H9 (cell line): ENCODE measurements around the gene CD300LG. TPM values are rescaled to one million over a fixed set of nuclear protein-coding genes. Genes with fewer than 3 reads are reported as not detected.

Experiments
- DNase-seq: peaks from one replicate; pipeline ENCODE4 v3.0.0-alpha.2; 2017
- H2AFZ ChIP-seq: one replicate; pipeline ENCODE4 v1.6.1; 2013; ENCODE audit warnings: mild to moderate bottlenecking, low read length, control low read depth, moderate library complexity
- H2AK5ac ChIP-seq: 2 replicates; pipeline ENCODE4 v1.6.1; 2013; ENCODE audit warnings: low read length, control low read depth, mixed read lengths; ENCODE audit not compliant: insufficient read length
- H2BK120ac ChIP-seq: one replicate; pipeline ENCODE4 v1.6.1; 2013; ENCODE audit warnings: low read depth, mild to moderate bottlenecking, low read length, control low read depth, inconsistent platforms; ENCODE audit not compliant: poor library complexity, severe bottlenecking
- H2BK12ac ChIP-seq: 2 replicates; pipeline ENCODE4 v1.6.1; 2013; ENCODE audit warnings: low read length, control low read depth, mixed read lengths, low read depth; ENCODE audit not compliant: insufficient read length
- H2BK15ac ChIP-seq: 2 replicates; pipeline ENCODE4 v1.6.1; 2013; ENCODE audit warnings: low read depth, low read length, control low read depth
- H2BK20ac ChIP-seq: one replicate; pipeline ENCODE4 v1.6.1; 2013; ENCODE audit warnings: low read depth, mild to moderate bottlenecking, low read length, control low read depth, inconsistent platforms; ENCODE audit not compliant: poor library complexity, severe bottlenecking
- H2BK5ac ChIP-seq: 2 replicates; pipeline ENCODE4 v1.6.1; 2013; ENCODE audit warnings: low read length, control low read depth, mixed read lengths; ENCODE audit not compliant: insufficient read length
- H3K14ac ChIP-seq: 2 replicates; pipeline ENCODE4 v1.6.1; 2013; ENCODE audit warnings: low read length, control low read depth; ENCODE audit not compliant: insufficient read depth
- H3K18ac ChIP-seq: 2 replicates; pipeline ENCODE4 v1.6.1; 2013; ENCODE audit warnings: low read depth, mild to moderate bottlenecking, mixed read lengths, low read length, control low read depth; ENCODE audit not compliant: insufficient read length
- H3K23ac ChIP-seq: 2 replicates; pipeline ENCODE4 v1.6.1; 2013; ENCODE audit warnings: low read length, control low read depth, mixed read lengths, low read depth; ENCODE audit not compliant: insufficient read length
- H3K23me2 ChIP-seq: 2 replicates; pipeline ENCODE4 v1.6.1; 2013; ENCODE audit warnings: low read depth, mild to moderate bottlenecking, mixed read lengths, low read length, control low read depth; ENCODE audit not compliant: insufficient read length, poor library complexity, severe bottlenecking
- H3K27ac ChIP-seq: 2 replicates; pipeline ENCODE4 v1.5.1; 2013; ENCODE audit warnings: low read length, control low read depth, mixed read lengths, low read depth; ENCODE audit not compliant: insufficient read length
- H3K27me3 ChIP-seq: 2 replicates; pipeline ENCODE4 v1.6.1; 2013; ENCODE audit warnings: low read length, control low read depth, inconsistent platforms; ENCODE audit not compliant: insufficient read depth
- H3K4ac ChIP-seq: 2 replicates; pipeline ENCODE4 v1.6.1; 2013; ENCODE audit warnings: low read depth, mild to moderate bottlenecking, control low read depth, inconsistent platforms, low read length, moderate library complexity
- H3K4me1 ChIP-seq: 2 replicates; pipeline ENCODE4 v1.6.1; 2013; ENCODE audit warnings: low read length, control low read depth, inconsistent platforms; ENCODE audit not compliant: insufficient read depth
- H3K4me2 ChIP-seq: 2 replicates; pipeline ENCODE4 v1.6.1; 2013; ENCODE audit warnings: low read length, control low read depth, mixed read lengths; ENCODE audit not compliant: insufficient read length, insufficient read depth
- H3K56ac ChIP-seq: 2 replicates; pipeline ENCODE4 v1.6.1; 2013; ENCODE audit warnings: low read depth, mild to moderate bottlenecking, mixed read lengths, low read length, control low read depth; ENCODE audit not compliant: insufficient read length
- H3K79me1 ChIP-seq: 2 replicates; pipeline ENCODE4 v1.6.1; 2013; ENCODE audit warnings: low read depth, mild to moderate bottlenecking, moderate library complexity, low read length, control low read depth, inconsistent platforms; ENCODE audit not compliant: insufficient read depth, poor library complexity, severe bottlenecking
- H3K79me2 ChIP-seq: 2 replicates; pipeline ENCODE4 v1.6.1; 2013; ENCODE audit warnings: low read length, control low read depth, inconsistent platforms; ENCODE audit not compliant: insufficient read depth
- H3K9ac ChIP-seq: 2 replicates; pipeline ENCODE4 v1.6.1; 2013; ENCODE audit warnings: low read length, control low read depth, mixed read lengths; ENCODE audit not compliant: insufficient read length; ENCODE audit errors: extremely low read depth
- H3K9me3 ChIP-seq: one replicate; pipeline ENCODE4 v1.6.1; 2013; ENCODE audit warnings: low read depth, low read length, inconsistent platforms; ENCODE audit not compliant: control insufficient read depth
- H3T11ph ChIP-seq: one replicate; pipeline ENCODE4 v1.6.1; 2013; ENCODE audit warnings: mild to moderate bottlenecking, low read length, control low read depth, inconsistent platforms
- H4K20me1 ChIP-seq: one replicate; pipeline ENCODE4 v1.6.1; 2013; ENCODE audit not compliant: control insufficient read depth, insufficient read length, insufficient read depth
- H4K5ac ChIP-seq: 2 replicates; pipeline ENCODE4 v1.6.1; 2013; ENCODE audit warnings: low read depth, mild to moderate bottlenecking, mixed read lengths, low read length, control low read depth; ENCODE audit not compliant: insufficient read length
- H4K8ac ChIP-seq: replicated peaks from 2 replicates; pipeline ENCODE4 v1.6.1; 2013; ENCODE audit warnings: low read length, control low read depth, mixed read lengths, low read depth; ENCODE audit not compliant: insufficient read length
- H4K91ac ChIP-seq: 2 replicates; pipeline ENCODE4 v1.6.1; 2013; ENCODE audit warnings: low read depth, mild to moderate bottlenecking, moderate library complexity, mixed read lengths, low read length, control low read depth; ENCODE audit not compliant: insufficient read length
- H3K27ac Mint-ChIP-seq, 3 experiments: 2 replicates in 2 of 3; 3 replicates in 1 of 3; pipeline ENCODE4 v1.8.0; 2020 to 2021; ENCODE audit warnings: mixed read lengths in 3 of 3, mild to moderate bottlenecking in 1 of 3, moderate library complexity in 1 of 3
- H3K27me3 Mint-ChIP-seq: 2 replicates; pipeline ENCODE4 v1.8.0; 2021; ENCODE audit warnings: low read depth, mild to moderate bottlenecking, moderate library complexity, mixed read lengths
- H3K36me3 Mint-ChIP-seq, 3 experiments: 2 replicates in 2 of 3; 3 replicates in 1 of 3; pipeline ENCODE4 v1.8.0; 2020 to 2021; ENCODE audit warnings: low read depth in 3 of 3, mixed read lengths in 3 of 3; ENCODE audit not compliant: insufficient read depth in 1 of 3
- H3K4me1 Mint-ChIP-seq, 2 experiments: 2 replicates each; pipeline ENCODE4 v1.8.0; 2020; ENCODE audit warnings: mixed read lengths in 2 of 2
- H3K4me3 Mint-ChIP-seq, 2 experiments: 2 replicates in 1 of 2; 3 replicates in 1 of 2; pipeline ENCODE4 v1.8.0; 2020 to 2021; ENCODE audit warnings: mild to moderate bottlenecking in 2 of 2, mixed read lengths in 2 of 2, moderate library complexity in 1 of 2
- H3K9me3 Mint-ChIP-seq, 2 experiments: 2 replicates in 1 of 2; 3 replicates in 1 of 2; pipeline ENCODE4 v1.8.0; 2020; ENCODE audit warnings: mild to moderate bottlenecking in 2 of 2, mixed read lengths in 2 of 2, moderate library complexity in 1 of 2
- CTCF ChIP-seq: fragments of 200-600 bp; sonication (generic); conservative IDR thresholded peaks from 3 replicates; pipeline ENCODE4 v1.8.0; 2021; ENCODE audit warnings: antibody characterized with exemption, mild to moderate bottlenecking
- WGBS: extraction: QIAGEN DNeasy Blood & Tissue Kit; methylation state at CpG from one replicate; pipeline ENCODE4 v1.1.7; 2013; ENCODE audit warnings: missing lambda C conversion rate, low lambda C conversion rate, mixed read lengths; ENCODE audit not compliant: insufficient read length; ENCODE audit errors: extremely low coverage; 5-methylcytosine and 5-hydroxymethylcytosine counted together
- total RNA-seq: library from RNA; stranded (reverse); gene quantifications from 2 replicates; pipeline ENCODE4 v1.2.1, GENCODE V29; 2021

CD300LG gene
- total RNA-seq, 1 experiment from 2014 or later, result not detected

- no peak overlapping the region for H3T11ph ChIP-seq
- no peak overlapping the region for H2BK15ac ChIP-seq
- H3K23ac ChIP-seq, result no peak overlapping the region
- Mint-ChIP-seq H3K27ac (no peak overlapping the region), H3K36me3 (no peaks in the 10 kb centered on the region), H3K4me1 (peaks cover 19 to 26% of the 10 kb centered on the region in 2 experiments), H3K27me3 (peaks cover 6% of the 10 kb centered on the region), H3K9me3 (no peaks in the 10 kb centered on the region; a peak in 1 of 5 replicates), H3K4me3 (no peak overlapping the region)
- no peak overlapping the region for H3K56ac ChIP-seq
- H2AK5ac ChIP-seq, result no peak overlapping the region
- H3K9ac ChIP-seq, result no peak overlapping the region
- no peaks in the 10 kb centered on the region for H3K9me3 ChIP-seq
- H4K5ac ChIP-seq, result no peak overlapping the region
- no peak overlapping the region for H3K27ac ChIP-seq
- no peak overlapping the region for H4K91ac ChIP-seq
- no peak overlapping the region for H3K14ac ChIP-seq
- H3K79me2 ChIP-seq, result no peaks in the 10 kb centered on the region
- no peak overlapping the region for H2BK5ac ChIP-seq
- no peak overlapping the region for H2BK12ac ChIP-seq
- H3K27me3 ChIP-seq, result no peaks in the 10 kb centered on the region
- H3K4me2 ChIP-seq, result no peak overlapping the region
- H4K8ac ChIP-seq, result no peak overlapping the region
- WGBS, result no CpG with 5 or more reads among the region's 7 CpGs
- no peak overlapping the region for H3K4ac ChIP-seq
- no peaks in the 10 kb centered on the region for H3K23me2 ChIP-seq
- H2BK20ac ChIP-seq, result no peak overlapping the region
- no peaks in the 10 kb centered on the region for H3K79me1 ChIP-seq
- H4K20me1 ChIP-seq, result no peaks in the 10 kb centered on the region
- no peak overlapping the region for H2BK120ac ChIP-seq
- no peak overlapping the region for H3K18ac ChIP-seq
- no peak for DNase-seq
- H2AFZ ChIP-seq, result no peak overlapping the region
- no peak for TF ChIP-seq CTCF
- H3K4me1 ChIP-seq, result peaks cover 4% of the 10 kb centered on the region
Measured at GRCh38 chr17:43842975-43843325, 4.0 kb upstream of the CD300LG start.
